HG02610 (cell line): ENCODE measurements around the gene CARD14.
"Not testable (repeated sequence)": the region's sequence is repeated elsewhere in the genome, so short reads cannot be mapped to it uniquely, and the experiment has no call there.

Source experiments
- ATAC-seq: cut with Tn5 transposase; IDR thresholded peaks from one replicate; pipeline ENCODE4 v1.9.1; 2021; ENCODE audit warnings: mild to moderate bottlenecking, moderate library complexity; ENCODE audit not compliant: unreplicated experiment

CARD14 gene

DNA sequence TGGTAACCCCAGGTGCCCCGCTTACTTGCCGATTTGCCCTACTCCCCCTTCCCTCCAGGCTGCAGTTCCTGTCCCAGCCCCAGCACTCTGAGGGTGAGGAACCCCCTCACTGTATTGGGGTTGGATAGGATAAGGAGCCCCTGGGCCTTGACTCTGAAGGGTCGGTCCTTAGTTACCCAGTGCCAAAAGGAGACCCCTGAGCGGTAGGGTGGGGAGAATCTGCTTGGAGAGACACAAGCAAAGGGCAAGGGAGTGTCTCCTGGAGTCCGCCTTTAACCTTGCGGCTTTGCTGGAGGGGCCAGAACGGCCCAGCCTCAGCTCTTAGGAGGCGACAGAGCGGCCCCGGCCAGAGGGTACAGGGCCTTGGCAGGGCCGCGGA is 13.0 kb downstream of the CARD14 start:
- ATAC-seq: no peak

GRCh38 chr17:80183581-80184422 is 14.0 kb downstream of the CARD14 start:
- no peak for ATAC-seq

DNA sequence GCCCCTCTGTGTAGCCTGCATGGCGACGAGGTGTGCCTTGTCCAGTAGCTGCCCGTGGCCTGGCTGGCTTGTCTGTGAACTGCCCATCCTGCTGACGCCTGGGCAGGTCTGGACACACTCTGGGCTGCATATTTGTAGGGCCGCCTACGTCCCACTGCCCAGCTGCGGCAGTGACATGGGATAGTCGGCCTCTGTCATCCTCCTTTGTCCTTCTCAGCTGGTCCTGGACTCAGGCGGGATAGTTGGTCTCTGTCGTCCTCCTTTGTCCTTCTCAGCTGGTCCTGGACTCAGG is 14.5 kb downstream of the CARD14 start:
- ATAC-seq: no peak

DNA sequence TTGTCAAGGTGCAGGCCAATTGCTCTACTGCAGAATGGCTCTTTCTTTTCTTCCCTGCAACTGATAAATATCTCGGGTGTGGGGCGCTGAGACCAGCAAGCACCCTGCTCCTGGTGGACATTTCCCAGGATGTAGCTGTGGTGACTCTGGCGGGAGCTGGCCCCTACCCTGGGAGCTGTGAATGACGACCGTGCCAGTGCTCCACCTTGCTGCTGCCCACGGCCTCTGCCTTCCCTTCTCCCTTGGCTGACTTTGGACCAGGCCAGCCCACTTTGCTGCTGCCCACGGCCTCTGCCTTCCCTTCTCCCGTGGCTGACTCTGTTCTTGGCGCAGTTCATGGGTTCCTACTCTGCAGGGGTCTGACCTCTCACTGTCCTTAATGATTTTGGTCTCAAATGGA is 16.1 kb downstream of the CARD14 start:
- no peak for ATAC-seq

- no peak for ATAC-seq
Measured at GRCh38 chr17:80187090-80187489, 17.3 kb downstream of the CARD14 start.

GRCh38 chr17:80187515-80187941 is 17.7 kb downstream of the CARD14 start:
- ATAC-seq: no peak

DNA sequence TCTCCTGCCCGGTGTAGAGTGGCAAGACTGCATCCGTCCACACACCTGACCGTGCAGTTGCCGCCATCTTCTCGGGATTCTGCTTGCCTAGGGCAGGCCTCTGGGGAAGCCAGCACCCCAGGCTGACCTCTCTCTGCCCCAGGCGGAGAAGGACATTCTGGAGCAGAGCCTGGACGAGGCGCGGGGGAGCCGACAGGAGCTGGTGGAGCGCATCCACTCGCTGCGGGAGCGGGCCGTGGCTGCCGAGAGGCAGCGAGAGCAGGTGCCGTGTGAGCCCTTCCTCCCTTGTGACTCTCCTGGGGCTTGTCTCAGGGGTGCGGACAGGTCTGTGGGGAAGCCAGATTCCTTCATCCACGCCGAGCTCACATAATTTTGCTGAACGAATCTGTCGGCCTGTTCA is 19.8 kb downstream of the CARD14 start:
- no peak for ATAC-seq

DNA sequence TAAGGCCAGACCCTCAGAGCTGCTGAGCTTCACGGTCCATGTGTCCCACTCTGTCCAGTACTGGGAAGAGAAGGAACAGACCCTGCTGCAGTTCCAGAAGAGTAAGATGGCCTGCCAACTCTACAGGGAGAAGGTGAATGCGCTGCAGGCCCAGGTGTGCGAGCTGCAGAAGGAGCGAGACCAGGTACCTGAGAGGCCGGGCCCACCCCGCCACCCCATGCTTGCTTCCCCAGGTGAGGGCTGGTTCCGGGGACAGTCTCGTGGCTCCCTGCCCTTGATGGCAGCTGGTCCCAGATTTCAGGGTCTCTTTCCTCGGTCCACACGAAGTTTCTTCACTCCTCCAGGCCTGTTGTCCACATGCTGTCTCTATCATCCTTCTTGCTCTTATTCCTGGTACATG is 20.9 kb downstream of the CARD14 start:
- no peak for ATAC-seq

- ATAC-seq: no peak
Measured at GRCh38 chr17:80191192-80191591, 21.4 kb downstream of the CARD14 start.

GRCh38 chr17:80191865-80192661 is 22.2 kb downstream of the CARD14 start:
- ATAC-seq: no peak

DNA sequence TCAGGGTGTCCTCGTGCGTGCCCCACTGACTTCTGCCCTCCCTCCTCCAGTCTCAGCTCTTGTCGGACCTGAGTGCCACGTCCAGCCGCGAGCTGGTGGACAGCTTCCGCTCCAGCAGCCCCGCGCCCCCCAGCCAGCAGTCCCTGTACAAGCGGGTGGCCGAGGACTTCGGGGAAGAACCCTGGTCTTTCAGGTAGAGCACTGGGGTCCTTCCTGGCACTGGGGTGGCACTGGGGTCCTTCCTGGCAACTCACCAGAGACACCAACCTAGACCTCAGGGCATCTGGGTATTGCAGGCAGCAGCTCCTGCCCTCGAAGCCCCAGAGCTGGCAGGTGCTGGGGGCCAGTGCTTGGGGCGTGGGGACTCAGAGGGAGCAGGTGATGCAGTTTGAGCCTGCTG is 25.3 kb downstream of the CARD14 start:
- no peak for ATAC-seq

GRCh38 chr17:80195671-80196529 is 26.1 kb downstream of the CARD14 start:
- no peak for ATAC-seq

- ATAC-seq: no peak
Measured at GRCh38 chr17:80196652-80197051, 26.8 kb downstream of the CARD14 start.

GRCh38 chr17:80198144-80198661 is 28.4 kb downstream of the CARD14 start:
- no peak for ATAC-seq

DNA sequence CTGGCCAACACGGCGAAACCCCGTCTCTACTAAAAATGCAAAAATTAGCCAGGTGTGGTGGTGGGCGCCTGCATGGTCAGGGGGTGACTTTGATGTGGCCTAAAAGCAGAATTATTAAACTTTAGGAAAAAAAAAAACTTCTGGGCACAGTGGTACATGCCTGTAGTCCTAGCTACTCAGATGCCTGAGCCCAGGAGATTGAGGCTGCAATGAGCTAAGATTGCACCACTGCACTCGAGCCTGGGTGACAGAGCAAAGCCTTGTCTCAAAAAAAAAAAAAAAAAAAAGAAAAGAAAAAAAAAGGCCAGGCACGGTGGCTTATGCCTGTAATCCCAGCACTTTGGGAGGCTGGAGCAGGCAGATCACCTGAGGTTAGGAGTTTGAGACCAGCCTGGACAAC is 29.5 kb downstream of the CARD14 start:
- not testable (repeated sequence) for ATAC-seq

DNA sequence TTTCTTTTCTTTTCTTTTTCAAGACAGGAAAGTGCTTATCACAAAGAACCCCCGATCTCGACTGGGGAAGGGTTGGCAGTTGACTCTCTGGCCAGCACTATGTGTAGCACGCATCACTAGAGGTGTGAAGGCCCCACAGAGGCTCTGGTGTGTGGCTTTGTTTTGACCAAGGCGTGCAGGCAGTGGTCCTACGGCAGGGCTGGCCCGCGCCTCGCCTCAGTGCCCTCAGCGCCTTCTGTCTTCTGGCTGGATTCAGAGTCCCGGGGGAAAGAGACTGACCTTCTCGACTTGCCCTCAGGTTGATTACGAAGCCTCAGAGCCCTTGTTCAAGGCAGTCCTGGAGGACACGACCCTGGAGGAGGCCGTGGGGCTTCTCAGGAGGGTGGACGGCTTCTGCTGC is 31.6 kb downstream of the CARD14 start:
- ATAC-seq: no peak

GRCh38 chr17:80202197-80202596 is 32.4 kb downstream of the CARD14 start:
- no peak for ATAC-seq

- no peak for ATAC-seq
Measured at GRCh38 chr17:80203471-80203963, 33.7 kb downstream of the CARD14 start.

DNA sequence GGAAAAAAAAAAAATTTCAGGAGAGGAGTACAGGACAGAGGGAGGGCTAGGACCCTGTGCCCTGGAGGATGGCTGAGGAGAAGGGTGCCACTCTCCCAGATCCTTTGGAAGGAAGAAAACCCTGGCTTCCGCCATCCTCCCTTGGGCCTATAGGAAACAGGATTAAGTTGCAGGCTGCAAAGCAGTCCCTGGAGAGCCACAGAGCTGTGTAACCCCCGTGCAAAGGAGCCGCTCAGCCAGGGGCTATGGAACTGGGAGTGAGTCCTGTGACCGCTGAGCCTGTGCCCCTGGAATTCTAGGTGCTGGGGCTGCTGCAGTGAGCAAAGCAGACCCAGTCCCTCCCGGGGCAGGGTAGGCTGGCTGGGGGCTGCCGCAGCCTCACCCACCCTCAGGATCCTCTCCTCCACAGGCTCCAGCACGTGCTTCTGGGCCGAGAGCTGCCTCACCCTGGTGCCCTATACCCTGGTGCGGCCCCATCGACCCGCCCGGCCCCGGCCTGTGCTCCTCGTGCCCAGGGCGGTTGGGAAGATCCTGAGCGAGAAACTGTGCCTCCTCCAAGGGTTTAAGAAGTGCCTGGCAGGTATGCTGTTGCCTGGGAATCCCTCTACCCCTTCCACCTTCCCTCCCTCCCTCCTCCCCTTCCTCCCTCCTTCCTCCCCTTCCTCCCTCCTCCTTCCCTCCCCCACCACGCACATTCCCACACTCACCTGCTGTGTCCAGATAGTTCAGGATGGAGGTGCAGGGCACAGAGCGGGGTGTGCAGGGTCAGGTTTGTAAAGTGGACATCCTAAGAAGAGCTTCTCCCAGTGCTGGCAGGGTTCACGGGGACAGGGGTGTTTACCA is 35.0 kb downstream of the CARD14 start:
- ATAC-seq: no peak

- no peak for ATAC-seq
Measured at GRCh38 chr17:80205811-80206210, 36.0 kb downstream of the CARD14 start.
